ENCODE data around the gene CMBL.

CMBL gene

GRCh38 chr5:10262121-10262774 lies 45.5 kb downstream of the CMBL start:
- 79% methylated on average over 14 of the region's 18 CpGs for WGBS (ENCODE audit: insufficient coverage)
- Histone ChIP-seq H3K4me1 (ENCODE audit: control extremely low read depth in 1 of 4, control insufficient read depth in 4 of 4, insufficient read depth in 4 of 4, low read length in 3 of 4) (no peaks in the 10 kb centered on the region), H3K27ac (ENCODE audit: insufficient read depth in 1 of 2, low read depth in 1 of 2, low read length in 2 of 2, poor library complexity in 1 of 2, severe bottlenecking in 2 of 2) (no peak overlapping the region), H3K36me3 (ENCODE audit: control insufficient read depth in 4 of 4, insufficient read depth in 4 of 4, low read length in 3 of 4) (peaks cover 32 to 86% (median 68%) of the 10 kb centered on the region in 4 experiments), H3K4me3 (ENCODE audit: control insufficient read depth in 1 of 7, extremely low read depth in 1 of 7, insufficient read depth in 4 of 7, low read depth in 2 of 7, low read length in 6 of 7) (no peak overlapping the region), H3K27me3 (replicated peaks in 2 of 5; ENCODE audit: control insufficient read depth in 4 of 5, insufficient read depth in 5 of 5, low read length in 4 of 5) (no peaks in the 10 kb centered on the region), H3K9me3 (ENCODE audit: control extremely low read depth in 1 of 5, control insufficient read depth in 4 of 5, insufficient read depth in 2 of 5, low read depth in 1 of 5, low read length in 4 of 5) (no peaks in the 10 kb centered on the region)
- DNase-seq = no peak
- ChIA-PET CTCF (interaction anchor here (1.5 kb wide), 3 partner anchors 11 to 24 kb away, joined by 3 to 5 read pairs (median 3); no protein-coding TSS in a partner anchor), POLR2A (no interaction called here)

- H3K27me3 ChIP-seq (replicated peaks in 2 of 5; ENCODE audit: control insufficient read depth in 4 of 5, insufficient read depth in 5 of 5, low read length in 4 of 5) = no peaks in the 10 kb centered on the region
- 86% methylated on average over 4 of the region's 9 CpGs for WGBS (ENCODE audit: insufficient coverage)
- ChIA-PET POLR2A (no interaction called here), CTCF (interaction anchor here (1.5 to 2.3 kb wide), 3 partner anchors 10 to 25 kb away, joined by 3 to 10 read pairs (median 5); partner anchors contain the start of gene CCT5)
- H3K4me3 ChIP-seq (ENCODE audit: control insufficient read depth in 1 of 7, extremely low read depth in 1 of 7, insufficient read depth in 4 of 7, low read depth in 2 of 7, low read length in 6 of 7) = no peak overlapping the region
- peaks cover 40 to 95% (median 73%) of the 10 kb centered on the region in 4 experiments for H3K36me3 ChIP-seq (ENCODE audit: control insufficient read depth in 4 of 4, insufficient read depth in 4 of 4, low read length in 3 of 4)
- DNase-seq = no peak
- no peak overlapping the region for H3K27ac ChIP-seq (ENCODE audit: insufficient read depth in 1 of 2, low read depth in 1 of 2, low read length in 2 of 2, poor library complexity in 1 of 2, severe bottlenecking in 2 of 2)
- H3K4me1 ChIP-seq (ENCODE audit: control extremely low read depth in 1 of 4, control insufficient read depth in 4 of 4, insufficient read depth in 4 of 4, low read length in 3 of 4) = no peaks in the 10 kb centered on the region
- H3K9me3 ChIP-seq (ENCODE audit: control extremely low read depth in 1 of 5, control insufficient read depth in 4 of 5, insufficient read depth in 2 of 5, low read depth in 1 of 5, low read length in 4 of 5) = no peaks in the 10 kb centered on the region
Observed at GRCh38 chr5:10261065-10261464, 46.6 kb downstream of the CMBL start.

GRCh38 chr5:10259899-10260298 lies 47.8 kb downstream of the CMBL start:
- DNase-seq = no peak
- POLR2A ChIA-PET = interaction anchor here (1.2 kb wide), 1 partner anchor 10 kb away, joined by 4 read pairs; the partner anchor contains the start of genes ATPSCKMT and CCT5
- 100% methylated on average over 5 of the region's 5 CpGs for WGBS (ENCODE audit: insufficient coverage)

GRCh38 chr5:10257870-10258269 lies 49.8 kb downstream of the CMBL start:
- DNase-seq = no peak
- Histone ChIP-seq H3K4me3 (ENCODE audit: control insufficient read depth in 1 of 7, extremely low read depth in 1 of 7, insufficient read depth in 4 of 7, low read depth in 2 of 7, low read length in 6 of 7) (no peak overlapping the region), H3K27me3 (replicated peaks in 2 of 5; ENCODE audit: control insufficient read depth in 4 of 5, insufficient read depth in 5 of 5, low read length in 4 of 5) (no peaks in the 10 kb centered on the region), H3K36me3 (ENCODE audit: control insufficient read depth in 4 of 4, insufficient read depth in 4 of 4, low read length in 3 of 4) (peaks cover 37 to 95% (median 74%) of the 10 kb centered on the region in 4 experiments), H3K9me3 (ENCODE audit: control extremely low read depth in 1 of 5, control insufficient read depth in 4 of 5, insufficient read depth in 2 of 5, low read depth in 1 of 5, low read length in 4 of 5) (no peaks in the 10 kb centered on the region), H3K27ac (ENCODE audit: insufficient read depth in 1 of 2, low read depth in 1 of 2, low read length in 2 of 2, poor library complexity in 1 of 2, severe bottlenecking in 2 of 2) (no peak overlapping the region), H3K4me1 (ENCODE audit: control extremely low read depth in 1 of 4, control insufficient read depth in 4 of 4, insufficient read depth in 4 of 4, low read length in 3 of 4) (peaks cover 0 to 2% (median 0%) of the 10 kb centered on the region in 4 experiments)
- POLR2A ChIA-PET = no interaction called here
- WGBS (ENCODE audit: insufficient coverage) = 88% methylated on average over 6 of the region's 8 CpGs
- CTCF ChIA-PET = interaction anchor here (1.9 kb wide), 1 partner anchor 20 kb away, joined by 4 read pairs; no protein-coding TSS in a partner anchor

More at GRCh38 chr5:10259899-10260298, 47.8 kb downstream of the CMBL start:
- H3K9me3 ChIP-seq (ENCODE audit: control extremely low read depth in 1 of 5, control insufficient read depth in 4 of 5, insufficient read depth in 2 of 5, low read depth in 1 of 5, low read length in 4 of 5) = no peaks in the 10 kb centered on the region
- no peak overlapping the region for H3K4me3 ChIP-seq (ENCODE audit: control insufficient read depth in 1 of 7, extremely low read depth in 1 of 7, insufficient read depth in 4 of 7, low read depth in 2 of 7, low read length in 6 of 7)
- CTCF ChIA-PET = interaction anchor here (1.3 to 2.3 kb wide), 2 partner anchors 9 to 25 kb away, joined by 6 to 10 read pairs; partner anchors contain the start of gene CCT5
- H3K27ac ChIP-seq (ENCODE audit: insufficient read depth in 1 of 2, low read depth in 1 of 2, low read length in 2 of 2, poor library complexity in 1 of 2, severe bottlenecking in 2 of 2) = no peak overlapping the region
- peaks cover 38 to 99% (median 74%) of the 10 kb centered on the region in 4 experiments for H3K36me3 ChIP-seq (ENCODE audit: control insufficient read depth in 4 of 4, insufficient read depth in 4 of 4, low read length in 3 of 4)
- H3K27me3 ChIP-seq (replicated peaks in 2 of 5; ENCODE audit: control insufficient read depth in 4 of 5, insufficient read depth in 5 of 5, low read length in 4 of 5) = no peaks in the 10 kb centered on the region
- H3K4me1 ChIP-seq (ENCODE audit: control extremely low read depth in 1 of 4, control insufficient read depth in 4 of 4, insufficient read depth in 4 of 4, low read length in 3 of 4) = no peaks in the 10 kb centered on the region

GRCh38 chr5:10254686-10255085 lies 53.0 kb downstream of the CMBL start:
- POLR2A ChIA-PET = no interaction called here
- H3K27me3 ChIP-seq (replicated peaks in 2 of 5; ENCODE audit: control insufficient read depth in 4 of 5, insufficient read depth in 5 of 5, low read length in 4 of 5) = no peaks in the 10 kb centered on the region

GRCh38 chr5:10253390-10253789 lies 54.3 kb downstream of the CMBL start:
- DNase-seq = no peak
- peaks cover 22 to 65% (median 36%) of the 10 kb centered on the region in 4 experiments for H3K36me3 ChIP-seq (ENCODE audit: control insufficient read depth in 4 of 4, insufficient read depth in 4 of 4, low read length in 3 of 4)
- peaks cover 14 to 28% (median 21%) of the 10 kb centered on the region in 4 experiments for H3K4me1 ChIP-seq (ENCODE audit: control extremely low read depth in 1 of 4, control insufficient read depth in 4 of 4, insufficient read depth in 4 of 4, low read length in 3 of 4)
- H3K27ac ChIP-seq (ENCODE audit: insufficient read depth in 1 of 2, low read depth in 1 of 2, low read length in 2 of 2, poor library complexity in 1 of 2, severe bottlenecking in 2 of 2) = no peak overlapping the region
- WGBS (ENCODE audit: insufficient coverage) = 100% methylated on average over 3 of the region's 3 CpGs
- CTCF ChIA-PET = interaction anchor here (1.0 kb wide), 1 partner anchor 11 kb away, joined by 3 read pairs; no protein-coding TSS in a partner anchor
- no peaks in the 10 kb centered on the region for H3K9me3 ChIP-seq (ENCODE audit: control extremely low read depth in 1 of 5, control insufficient read depth in 4 of 5, insufficient read depth in 2 of 5, low read depth in 1 of 5, low read length in 4 of 5)
- POLR2A ChIA-PET = no interaction called here
- H3K27me3 ChIP-seq (replicated peaks in 2 of 5; ENCODE audit: control insufficient read depth in 4 of 5, insufficient read depth in 5 of 5, low read length in 4 of 5) = no peaks in the 10 kb centered on the region
- no peak overlapping the region for H3K4me3 ChIP-seq (ENCODE audit: control insufficient read depth in 1 of 7, extremely low read depth in 1 of 7, insufficient read depth in 4 of 7, low read depth in 2 of 7, low read length in 6 of 7)

More at GRCh38 chr5:10254686-10255085, 53.0 kb downstream of the CMBL start:
- H3K4me1 ChIP-seq (ENCODE audit: control extremely low read depth in 1 of 4, control insufficient read depth in 4 of 4, insufficient read depth in 4 of 4, low read length in 3 of 4) = peaks cover 12 to 19% (median 15%) of the 10 kb centered on the region in 4 experiments
- no peaks in the 10 kb centered on the region for H3K9me3 ChIP-seq (ENCODE audit: control extremely low read depth in 1 of 5, control insufficient read depth in 4 of 5, insufficient read depth in 2 of 5, low read depth in 1 of 5, low read length in 4 of 5)
- DNase-seq = no peak
- no peak overlapping the region for H3K27ac ChIP-seq (ENCODE audit: insufficient read depth in 1 of 2, low read depth in 1 of 2, low read length in 2 of 2, poor library complexity in 1 of 2, severe bottlenecking in 2 of 2)
- 50% methylated on average over 2 of the region's 2 CpGs for WGBS (ENCODE audit: insufficient coverage)
- peaks cover 24 to 78% (median 49%) of the 10 kb centered on the region in 4 experiments for H3K36me3 ChIP-seq (ENCODE audit: control insufficient read depth in 4 of 4, insufficient read depth in 4 of 4, low read length in 3 of 4)
- H3K4me3 ChIP-seq (ENCODE audit: control insufficient read depth in 1 of 7, extremely low read depth in 1 of 7, insufficient read depth in 4 of 7, low read depth in 2 of 7, low read length in 6 of 7) = no peak overlapping the region
- CTCF ChIA-PET = interaction anchor here (0.7 to 2.4 kb wide), 2 partner anchors 27 to 472 kb away, joined by 3 to 5 read pairs; no protein-coding TSS in a partner anchor

GRCh38 chr5:10251405-10251804 lies 56.3 kb downstream of the CMBL start:
- CTCF ChIA-PET = interaction anchor here (1.1 to 1.8 kb wide), 2 partner anchors 9 to 12 kb away, joined by 3 to 10 read pairs; no protein-coding TSS in a partner anchor
- Histone ChIP-seq H3K4me3 (ENCODE audit: control insufficient read depth in 1 of 7, extremely low read depth in 1 of 7, insufficient read depth in 4 of 7, low read depth in 2 of 7, low read length in 6 of 7) (peak overlapping the region in 6 of 7 experiments; percentile 87 to 99 (median 97)), H3K27ac (ENCODE audit: insufficient read depth in 1 of 2, low read depth in 1 of 2, low read length in 2 of 2, poor library complexity in 1 of 2, severe bottlenecking in 2 of 2) (peak overlapping the region; percentile 100), H3K36me3 (ENCODE audit: control insufficient read depth in 4 of 4, insufficient read depth in 4 of 4, low read length in 3 of 4) (peaks cover 10 to 45% (median 20%) of the 10 kb centered on the region in 4 experiments), H3K27me3 (replicated peaks in 2 of 5; ENCODE audit: control insufficient read depth in 4 of 5, insufficient read depth in 5 of 5, low read length in 4 of 5) (no peaks in the 10 kb centered on the region), H3K4me1 (ENCODE audit: control extremely low read depth in 1 of 4, control insufficient read depth in 4 of 4, insufficient read depth in 4 of 4, low read length in 3 of 4) (peaks cover 14 to 31% (median 22%) of the 10 kb centered on the region in 4 experiments), H3K9me3 (ENCODE audit: control extremely low read depth in 1 of 5, control insufficient read depth in 4 of 5, insufficient read depth in 2 of 5, low read depth in 1 of 5, low read length in 4 of 5) (no peaks in the 10 kb centered on the region)
- POLR2A ChIA-PET = interaction anchor here (0.6 kb wide), 1 partner anchor 39 kb away, joined by 3 read pairs; no protein-coding TSS in a partner anchor
- WGBS (ENCODE audit: insufficient coverage) = 10% methylated on average over 2 of the region's 7 CpGs
- no peak for DNase-seq

Data from common myeloid progenitor, CD34-positive (primary cell).